ENCODE results near the gene UMODL1. TPM values are rescaled to one million over a fixed set of nuclear protein-coding genes. Genes with fewer than 3 reads are reported as not detected.

The UMODL1 gene
- total and polyA plus RNA-seq, 4 donors = 0.10 to 0.28 (median 0.14) TPM; not detected in 1

- ATAC-seq (ENCODE audit: insufficient read depth, low FRiP score) (no peak), DNase-seq (no peak)
- Histone ChIP-seq H3K9me3 (ENCODE audit: control insufficient read depth in 4 of 4, insufficient read depth in 3 of 4, low read length in 3 of 4) (no peaks in the 10 kb centered on the region), H3K36me3 (ENCODE audit: control insufficient read depth in 4 of 4, insufficient read depth in 4 of 4, low read length in 4 of 4) (no peaks in the 10 kb centered on the region), H3K9ac (ENCODE audit: insufficient read depth in 1 of 2, low read length in 2 of 2) (no peak overlapping the region), H3K27me3 (ENCODE audit: control insufficient read depth in 3 of 3, insufficient read depth in 3 of 3, low read length in 2 of 3) (no peaks in the 10 kb centered on the region), H3K4me1 (ENCODE audit: control insufficient read depth in 5 of 5, insufficient read depth in 5 of 5, low read length in 5 of 5) (no peaks in the 10 kb centered on the region), H3K27ac (ENCODE audit: low read depth in 1 of 2, low read length in 1 of 2) (no peak overlapping the region), H3K4me3 (no peak overlapping the region)
- WGBS, 2 donors = 64 to 69% methylated on average over 11 of the region's 11 CpGs
- TF ChIP-seq CTCF (IDR thresholded peaks at IDR 0.05; ENCODE audit: control extremely low read depth, extremely low read depth) = no peak
Measured at GRCh38 chr21:42140196-42140934, 69.2 kb downstream of the UMODL1 start.

GRCh38 chr21:42141643-42142042 lies 70.5 kb downstream of the UMODL1 start:
- no peaks in the 10 kb centered on the region for H3K9me3 ChIP-seq (ENCODE audit: control insufficient read depth in 4 of 4, insufficient read depth in 3 of 4, low read length in 3 of 4)
- no peak for TF ChIP-seq CTCF (IDR thresholded peaks at IDR 0.05; ENCODE audit: control extremely low read depth, extremely low read depth)
- DNase-seq (no peak), ATAC-seq (ENCODE audit: insufficient read depth, low FRiP score) (no peak)
- H3K9ac ChIP-seq (ENCODE audit: insufficient read depth in 1 of 2, low read length in 2 of 2) = no peak overlapping the region
- 82 to 91% methylated on average over 8 of the region's 8 CpGs for WGBS, 2 donors
- no peak overlapping the region for H3K4me3 ChIP-seq
- H3K4me1 ChIP-seq (ENCODE audit: control insufficient read depth in 5 of 5, insufficient read depth in 5 of 5, low read length in 5 of 5) = no peaks in the 10 kb centered on the region
- no peaks in the 10 kb centered on the region for H3K27me3 ChIP-seq (ENCODE audit: control insufficient read depth in 3 of 3, insufficient read depth in 3 of 3, low read length in 2 of 3)
- H3K27ac ChIP-seq (ENCODE audit: low read depth in 1 of 2, low read length in 1 of 2) = no peak overlapping the region
- no peaks in the 10 kb centered on the region for H3K36me3 ChIP-seq (ENCODE audit: control insufficient read depth in 4 of 4, insufficient read depth in 4 of 4, low read length in 4 of 4)

- 84 to 87% methylated on average over 18 of the region's 18 CpGs for WGBS, 2 donors
- H3K9ac ChIP-seq (ENCODE audit: insufficient read depth in 1 of 2, low read length in 2 of 2) = no peak overlapping the region
- ATAC-seq (ENCODE audit: insufficient read depth, low FRiP score) (no peak), DNase-seq (no peak)
- no peak overlapping the region for H3K4me3 ChIP-seq
- no peak for TF ChIP-seq CTCF (IDR thresholded peaks at IDR 0.05; ENCODE audit: control extremely low read depth, extremely low read depth)
- no peak overlapping the region for H3K27ac ChIP-seq (ENCODE audit: low read depth in 1 of 2, low read length in 1 of 2)
- no peaks in the 10 kb centered on the region for H3K4me1 ChIP-seq (ENCODE audit: control insufficient read depth in 5 of 5, insufficient read depth in 5 of 5, low read length in 5 of 5)
- no peaks in the 10 kb centered on the region for H3K27me3 ChIP-seq (ENCODE audit: control insufficient read depth in 3 of 3, insufficient read depth in 3 of 3, low read length in 2 of 3)
- no peaks in the 10 kb centered on the region for H3K9me3 ChIP-seq (ENCODE audit: control insufficient read depth in 4 of 4, insufficient read depth in 3 of 4, low read length in 3 of 4)
- no peaks in the 10 kb centered on the region for H3K36me3 ChIP-seq (ENCODE audit: control insufficient read depth in 4 of 4, insufficient read depth in 4 of 4, low read length in 4 of 4)
Measured at GRCh38 chr21:42142141-42142540, 71.0 kb downstream of the UMODL1 start.

- WGBS, 2 donors = 53 to 57% methylated on average over 7 of the region's 7 CpGs
Measured at GRCh38 chr21:42142627-42143026, 71.5 kb downstream of the UMODL1 start.

More at GRCh38 chr21:42142627-42143026, 71.5 kb downstream of the UMODL1 start:
- no peak for ATAC-seq (ENCODE audit: insufficient read depth, low FRiP score)
- Histone ChIP-seq H3K4me3 (no peak overlapping the region), H3K36me3 (ENCODE audit: control insufficient read depth in 4 of 4, insufficient read depth in 4 of 4, low read length in 4 of 4) (no peaks in the 10 kb centered on the region), H3K27ac (ENCODE audit: low read depth in 1 of 2, low read length in 1 of 2) (no peak overlapping the region), H3K4me1 (ENCODE audit: control insufficient read depth in 5 of 5, insufficient read depth in 5 of 5, low read length in 5 of 5) (no peaks in the 10 kb centered on the region), H3K27me3 (ENCODE audit: control insufficient read depth in 3 of 3, insufficient read depth in 3 of 3, low read length in 2 of 3) (no peaks in the 10 kb centered on the region), H3K9ac (ENCODE audit: insufficient read depth in 1 of 2, low read length in 2 of 2) (no peak overlapping the region), H3K9me3 (ENCODE audit: control insufficient read depth in 4 of 4, insufficient read depth in 3 of 4, low read length in 3 of 4) (no peaks in the 10 kb centered on the region)
- no peak for DNase-seq
- no peak for TF ChIP-seq CTCF (IDR thresholded peaks at IDR 0.05; ENCODE audit: control extremely low read depth, extremely low read depth)

All from lung (tissue), 12 donors.